OCI-LY7 (cell line): ENCODE data around the gene EHBP1. TPM values are rescaled to one million over a fixed set of nuclear protein-coding genes. Genes with fewer than 3 reads are reported as not detected.

Experiments used
- BruUV-seq: library from RNA; stranded (reverse); fragments of 400-500 nt; replicated peaks from 2 replicates; lab custom pipeline; 2021; lab: Mats Ljungman, UMichigan
- CTCF ChIA-PET: fragments of 300-600 bp; sonication (Branson Sonifier 250); formaldehyde crosslinking; loops from one replicate; lab custom pipeline; 2022; ENCODE audit warnings: antibody characterized with exemption; ENCODE audit not compliant: unreplicated experiment; lab: Charles Lee
- POLR2A ChIA-PET: fragments of 300-600 bp; sonication (Branson Sonifier 250); formaldehyde crosslinking; loops from one replicate; lab custom pipeline; 2022; ENCODE audit warnings: antibody characterized with exemption; lab: Charles Lee
- DNase-seq: peaks from one replicate; pipeline ENCODE4 v3.0.0-alpha.2; 2015; ENCODE audit warnings: low spot score
- H2AFZ ChIP-seq: fragments of 200-600 bp; sonication (generic), shearing (Covaris generic); 2 replicates; pipeline ENCODE4 v1.6.1; 2014; ENCODE audit warnings: mild to moderate bottlenecking, antibody characterized with exemption, low read length, moderate library complexity
- H3K27ac ChIP-seq: fragments of 200-600 bp; sonication (generic); 2 replicates; pipeline ENCODE4 v1.5.1; 2014; ENCODE audit warnings: mixed run types, low read depth, mild to moderate bottlenecking, moderate library complexity, low read length, inconsistent platforms; ENCODE audit not compliant: poor library complexity, severe bottlenecking
- H3K36me3 ChIP-seq: fragments of 200-600 bp; sonication (generic); 2 replicates; pipeline ENCODE4 v1.6.1; 2014; ENCODE audit warnings: mild to moderate bottlenecking, antibody characterized with exemption, low read length, moderate library complexity, mixed read lengths; ENCODE audit not compliant: insufficient read depth
- H3K4me1 ChIP-seq: fragments of 200-600 bp; sonication (generic); 2 replicates; pipeline ENCODE4 v1.5.1; 2014; ENCODE audit warnings: mild to moderate bottlenecking, low read length; ENCODE audit not compliant: insufficient read depth, poor library complexity, severe bottlenecking
- H3K4me2 ChIP-seq: fragments of 200-600 bp; sonication (generic); 2 replicates; pipeline ENCODE4 v1.6.1; 2014; ENCODE audit warnings: mild to moderate bottlenecking, low read length
- H3K4me3 ChIP-seq: fragments of 200-600 bp; sonication (generic); 2 replicates; pipeline ENCODE4 v1.5.1; 2014; ENCODE audit warnings: mild to moderate bottlenecking, low read depth, low read length; ENCODE audit not compliant: poor library complexity, severe bottlenecking
- H3K79me2 ChIP-seq: fragments of 200-600 bp; sonication (generic); 2 replicates; pipeline ENCODE4 v1.6.1; 2016; ENCODE audit warnings: low read depth, mild to moderate bottlenecking, low read length, moderate library complexity, mixed read lengths; ENCODE audit not compliant: insufficient read depth
- H3K9me2 ChIP-seq: fragments of 200-600 bp; sonication (generic); 2 replicates; pipeline ENCODE4 v1.6.1; 2016; ENCODE audit warnings: mild to moderate bottlenecking, low read length, mixed read lengths; ENCODE audit not compliant: insufficient read depth
- H3K9me3 ChIP-seq: fragments of 200-600 bp; sonication (generic); 2 replicates; pipeline ENCODE4 v1.6.1; 2014; ENCODE audit warnings: mild to moderate bottlenecking, mixed run types, low read length, mixed read lengths
- H4K20me1 ChIP-seq: fragments of 200-600 bp; sonication (generic); 2 replicates; pipeline ENCODE4 v1.6.1; 2014; ENCODE audit warnings: mild to moderate bottlenecking, antibody characterized with exemption, low read length, moderate library complexity, mixed read lengths; ENCODE audit not compliant: insufficient read depth
- EZH2phosphoT487 ChIP-seq: fragments of 200-600 bp; sonication (generic); IDR thresholded peaks from 2 replicates; pipeline ENCODE4 v1.6.1; 2018; ENCODE audit warnings: low read depth, borderline replicate concordance, mild to moderate bottlenecking, mixed run types, antibody characterized with exemption, low read length, moderate library complexity, mixed read lengths
- intact Hi-C: fragments of 100-400 bp; cut with micrococcal nuclease; formaldehyde crosslinking; loops from one replicate; pipeline ENCODE4 v1.10.0; 2022; ENCODE audit not compliant: unreplicated experiment
- total RNA-seq, 2 experiments: library from RNA; depleted of rRNA in 1 of 2; stranded (reverse); fragments of >200 nt in 1 of 2; shearing (Covaris generic) in 1 of 2; gene quantifications; 2 replicates each; pipeline ENCODE4 v1.2.3, GENCODE V29; 2014 to 2022
- TF ChIP-seq, protein P1 (sequence below): fragments of 200-600 bp; sonication (generic); conservative IDR thresholded peaks from 2 replicates; pipeline ENCODE4 v1.5.1; 2014; ENCODE audit warnings: mild to moderate bottlenecking, antibody characterized with exemption, low read length, moderate library complexity, mixed read lengths

The EHBP1 gene
- total RNA-seq, 2 experiments from 2014 or later, result 26.8 to 34.1 TPM

DNA sequence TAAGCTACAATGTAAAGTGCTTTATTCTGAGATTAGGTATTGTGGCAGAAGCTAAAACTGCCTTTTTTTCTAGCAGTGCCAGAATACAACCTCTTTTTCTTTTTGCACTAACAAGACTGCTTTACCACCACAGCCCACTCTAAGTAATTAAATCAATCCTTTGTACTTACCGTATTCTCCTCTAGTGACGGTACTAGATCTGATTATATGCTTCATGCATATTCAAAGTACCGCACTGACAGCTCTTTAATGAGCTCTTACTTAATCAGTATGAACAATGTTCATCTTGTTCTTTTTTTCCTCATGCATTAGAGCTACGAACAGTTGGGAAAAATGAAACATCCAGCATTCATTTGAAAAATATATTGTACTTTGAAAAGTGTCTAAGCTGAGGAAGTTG, 329.0 kb downstream of the EHBP1 start:
- BruUV-seq, result no TSS peak
- Histone ChIP-seq H3K27ac (no peak overlapping the region), H4K20me1 (no peaks in the 10 kb centered on the region), H3K9me3 (no peaks in the 10 kb centered on the region), H3K4me2 (no peak overlapping the region), H3K36me3 (no peaks in the 10 kb centered on the region), H3K4me1 (no peaks in the 10 kb centered on the region), H2AFZ (no peak overlapping the region), H3K9me2 (no peaks in the 10 kb centered on the region), H3K79me2 (no peaks in the 10 kb centered on the region), H3K4me3 (no peak overlapping the region)
- no peak for TF ChIP-seq EZH2phosphoT487
- TF ChIP-seq, protein P1, sequence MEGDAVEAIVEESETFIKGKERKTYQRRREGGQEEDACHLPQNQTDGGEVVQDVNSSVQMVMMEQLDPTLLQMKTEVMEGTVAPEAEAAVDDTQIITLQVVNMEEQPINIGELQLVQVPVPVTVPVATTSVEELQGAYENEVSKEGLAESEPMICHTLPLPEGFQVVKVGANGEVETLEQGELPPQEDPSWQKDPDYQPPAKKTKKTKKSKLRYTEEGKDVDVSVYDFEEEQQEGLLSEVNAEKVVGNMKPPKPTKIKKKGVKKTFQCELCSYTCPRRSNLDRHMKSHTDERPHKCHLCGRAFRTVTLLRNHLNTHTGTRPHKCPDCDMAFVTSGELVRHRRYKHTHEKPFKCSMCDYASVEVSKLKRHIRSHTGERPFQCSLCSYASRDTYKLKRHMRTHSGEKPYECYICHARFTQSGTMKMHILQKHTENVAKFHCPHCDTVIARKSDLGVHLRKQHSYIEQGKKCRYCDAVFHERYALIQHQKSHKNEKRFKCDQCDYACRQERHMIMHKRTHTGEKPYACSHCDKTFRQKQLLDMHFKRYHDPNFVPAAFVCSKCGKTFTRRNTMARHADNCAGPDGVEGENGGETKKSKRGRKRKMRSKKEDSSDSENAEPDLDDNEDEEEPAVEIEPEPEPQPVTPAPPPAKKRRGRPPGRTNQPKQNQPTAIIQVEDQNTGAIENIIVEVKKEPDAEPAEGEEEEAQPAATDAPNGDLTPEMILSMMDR, result no peak
- POLR2A ChIA-PET, result interaction anchor here (0.5 to 1.2 kb wide), 4 partner anchors 8 to 316 kb away, joined by 3 to 5 read pairs (median 4); no protein-coding TSS in a partner anchor
- intact Hi-C loops, result no loop called here
- DNase-seq, result no peak
- CTCF ChIA-PET, result interaction anchor here (0.5 kb wide), 1 partner anchor 484 kb away, joined by 5 read pairs; no protein-coding TSS in a partner anchor

DNA sequence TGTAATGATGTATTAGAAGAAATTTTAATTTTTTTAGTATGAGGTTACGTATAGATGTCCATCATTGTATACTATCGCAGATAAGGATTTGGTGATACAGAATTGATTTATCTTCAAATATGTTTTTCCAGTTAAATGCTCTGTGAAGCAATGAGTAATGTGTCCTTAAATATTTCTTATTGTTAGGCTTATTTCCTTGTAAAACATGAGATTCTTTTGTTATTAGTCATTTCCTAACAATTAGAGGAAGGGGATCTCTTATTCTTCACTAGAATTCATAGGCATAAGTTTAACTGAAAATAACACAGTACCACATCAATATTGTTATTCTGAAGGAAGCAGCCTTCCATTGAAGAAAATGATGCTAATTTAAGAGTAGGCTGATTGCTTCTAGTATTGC, 329.7 kb downstream of the EHBP1 start:
- Histone ChIP-seq H3K4me1 (no peaks in the 10 kb centered on the region), H3K4me2 (no peak overlapping the region), H3K36me3 (no peaks in the 10 kb centered on the region), H3K9me3 (no peaks in the 10 kb centered on the region), H3K4me3 (no peak overlapping the region), H3K27ac (no peak overlapping the region), H3K79me2 (no peaks in the 10 kb centered on the region), H3K9me2 (no peaks in the 10 kb centered on the region), H4K20me1 (no peaks in the 10 kb centered on the region), H2AFZ (no peak overlapping the region)
- BruUV-seq, result no TSS peak
- intact Hi-C loops, result no loop called here
- POLR2A ChIA-PET, result interaction anchor here (0.6 to 1.2 kb wide), 4 partner anchors 12 to 315 kb away, joined by 3 to 4 read pairs (median 4); no protein-coding TSS in a partner anchor
- no peak for TF ChIP-seq EZH2phosphoT487
- CTCF ChIA-PET, result no interaction called here
- DNase-seq, result no peak

DNA sequence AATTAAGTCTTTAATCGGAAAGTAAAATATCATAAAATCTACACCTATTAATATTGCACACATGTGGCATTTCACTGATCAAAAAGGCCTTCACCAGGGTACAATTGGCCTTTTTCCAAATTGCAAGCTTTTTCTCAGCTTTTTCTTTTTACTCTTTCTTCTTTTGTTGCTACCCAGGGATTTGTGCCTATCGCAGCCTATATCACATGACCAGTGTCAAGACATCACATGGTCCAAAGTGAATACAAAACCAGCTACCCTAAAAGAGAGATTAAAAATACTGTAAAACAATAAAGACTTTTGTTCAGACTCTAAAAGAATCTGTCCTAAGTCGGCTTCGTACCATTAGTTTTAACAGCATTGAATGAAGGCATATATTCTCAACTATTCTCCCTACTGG, 330.1 kb downstream of the EHBP1 start:
- Histone ChIP-seq H3K9me2 (no peaks in the 10 kb centered on the region), H3K36me3 (no peaks in the 10 kb centered on the region), H3K79me2 (no peaks in the 10 kb centered on the region), H2AFZ (no peak overlapping the region), H3K9me3 (no peaks in the 10 kb centered on the region), H3K4me1 (no peaks in the 10 kb centered on the region), H3K4me2 (no peak overlapping the region), H3K4me3 (no peak overlapping the region), H4K20me1 (no peaks in the 10 kb centered on the region), H3K27ac (no peak overlapping the region)
- TF ChIP-seq, protein P1, result no peak
- no peak for TF ChIP-seq EZH2phosphoT487
- intact Hi-C loops, result no loop called here
- no TSS peak for BruUV-seq
- POLR2A ChIA-PET, result interaction anchor here (0.9 to 1.6 kb wide), 2 partner anchors 15 to 18 kb away, joined by 3 to 4 read pairs; no protein-coding TSS in a partner anchor
- CTCF ChIA-PET, result no interaction called here
- no peak for DNase-seq
